GM18505 (cell line): ENCODE results near the gene RPRD1B.

Experiments
- ATAC-seq: cut with Tn5 transposase; IDR thresholded peaks from one replicate; pipeline ENCODE4 v1.9.1; 2021; ENCODE audit not compliant: unreplicated experiment
- POLR2A ChIP-seq: IDR thresholded peaks from 4 replicates; pipeline ENCODE4 v1.6.1; 2011; ENCODE audit warnings: borderline replicate concordance; ENCODE audit not compliant: insufficient read depth, insufficient read length; ENCODE audit errors: extremely low read depth

Gene RPRD1B

GRCh38 chr20:38033330-38034107 is at the start of gene RPRD1B, which contains the start of gene TTI1:
TSS of gene RPRD1B (plus strand) at chr20:38033746. CDS start at chr20:38033948, 202 bp downstream.
TSS of gene TTI1 (minus strand) at chr20:38033456. CDS start at chr20:38013816, 19,640 bp downstream.
- peak; percentile 75 for ATAC-seq
- peak; percentile 75 for TF ChIP-seq POLR2A

DNA sequence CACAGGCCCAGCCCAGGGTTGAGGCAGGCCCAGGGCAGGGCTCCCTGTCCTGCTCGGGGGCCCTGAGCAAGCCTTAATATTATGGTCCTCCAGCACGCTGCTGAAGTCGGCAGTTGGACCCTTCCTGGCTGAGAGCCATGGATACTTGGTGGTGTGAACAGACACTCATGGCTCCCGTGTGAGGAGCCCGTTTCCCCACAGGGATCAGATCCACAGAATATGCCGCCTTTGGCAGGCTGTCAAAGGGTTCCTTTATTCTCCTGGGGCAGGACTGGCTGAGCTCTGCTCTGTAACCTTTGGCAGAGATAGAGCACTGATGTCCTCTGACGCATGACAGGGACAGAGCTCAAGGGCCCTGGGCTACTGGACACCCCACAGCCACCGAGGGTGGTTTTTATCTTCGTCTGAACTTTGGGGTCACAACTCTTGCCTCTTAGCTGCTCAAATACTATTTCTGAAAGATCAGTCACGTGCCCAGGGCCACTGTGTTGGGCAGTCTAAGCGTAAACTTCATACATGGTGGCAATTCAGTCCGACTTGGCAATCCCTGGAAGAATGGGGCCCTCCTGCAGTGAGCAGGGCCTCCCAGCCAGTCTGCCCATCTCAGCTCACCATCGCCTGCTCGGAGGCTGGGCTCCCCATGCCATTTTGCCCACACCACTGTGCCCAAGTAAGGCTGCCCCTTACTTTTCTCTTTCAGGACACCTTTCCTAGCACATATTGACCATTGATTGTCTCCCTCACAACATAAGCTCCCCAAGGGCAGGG is 49.3 kb upstream of the RPRD1B start:
- no peak for ATAC-seq
- no peak for TF ChIP-seq POLR2A

DNA sequence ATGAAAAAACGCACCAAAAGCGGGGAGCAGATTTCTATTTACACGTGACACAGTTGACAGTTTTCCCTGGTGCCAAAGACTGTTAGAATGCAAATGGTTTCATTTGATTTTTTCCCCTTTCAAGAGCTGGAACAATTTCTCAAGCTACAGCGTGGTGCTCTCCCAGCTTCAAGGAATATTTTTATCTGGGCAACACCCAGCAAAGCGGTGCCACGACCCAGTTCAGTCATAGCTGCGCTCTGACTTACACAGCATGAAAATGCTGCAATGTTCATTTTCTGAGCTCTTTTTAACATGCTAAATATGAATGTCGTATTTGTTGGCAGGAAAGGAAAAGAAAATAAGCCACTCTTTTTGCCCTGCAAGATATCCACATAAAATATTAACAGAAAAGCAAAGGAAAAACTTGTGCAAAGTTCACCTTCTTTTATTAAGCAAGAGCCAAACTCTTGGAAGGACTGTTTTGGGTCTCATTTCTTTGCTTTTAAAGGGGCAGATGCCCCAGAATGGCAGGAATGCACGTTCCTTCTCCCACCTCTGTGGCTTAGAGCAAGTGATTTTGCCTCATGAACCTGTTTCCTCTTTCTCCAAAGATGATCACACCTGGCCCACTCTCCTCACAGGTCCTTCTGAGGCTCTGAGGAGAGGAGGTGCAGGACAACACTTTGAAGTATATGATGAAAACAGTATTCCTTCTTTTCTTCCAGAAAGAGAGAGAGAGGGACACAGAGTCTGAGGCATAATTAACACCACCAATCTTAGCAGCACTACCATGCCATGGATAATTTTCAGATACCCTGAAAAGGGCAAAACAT is 47.3 kb upstream of the RPRD1B start:
- TF ChIP-seq POLR2A = no peak
- no peak for ATAC-seq

DNA sequence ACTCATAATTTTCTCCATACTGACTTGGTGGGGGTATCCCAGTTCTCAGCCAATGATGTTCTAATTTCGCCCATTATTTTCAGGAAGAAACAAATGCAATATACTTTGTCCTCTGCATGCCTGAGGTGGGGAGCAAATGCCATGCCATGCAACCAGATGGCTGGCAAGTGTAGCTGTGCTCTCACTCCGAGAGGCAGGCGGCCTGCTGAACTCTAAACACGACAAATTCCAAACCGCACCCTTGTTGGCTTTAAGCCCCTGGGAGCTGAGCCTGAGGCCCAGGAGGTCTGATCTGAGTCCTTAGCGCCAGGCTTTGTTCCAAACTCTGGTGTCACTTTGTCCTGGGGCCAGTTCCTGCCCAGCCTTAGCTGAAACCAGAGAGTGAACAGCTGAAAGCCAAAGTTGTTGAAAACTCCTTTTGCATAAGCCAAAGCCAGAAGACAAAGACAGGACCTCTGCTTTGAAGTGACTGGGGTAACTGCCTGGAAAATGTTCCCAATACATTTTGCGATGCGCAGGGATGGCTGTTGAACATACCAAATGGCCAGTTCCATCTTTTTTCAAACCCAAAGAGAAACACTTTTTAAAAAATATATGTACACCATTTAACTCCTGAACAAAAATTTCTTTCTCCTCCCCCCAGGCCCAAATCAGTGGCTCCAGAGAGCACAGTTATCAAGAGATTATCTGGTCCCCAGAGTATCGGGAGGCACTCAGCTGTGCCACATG is 46.5 kb upstream of the RPRD1B start:
- TF ChIP-seq POLR2A = no peak
- ATAC-seq = no peak

- ATAC-seq = no peak
- no peak for TF ChIP-seq POLR2A
These were observed 45.8 kb upstream of the RPRD1B start for GRCh38 chr20:37987602-37988290.

- TF ChIP-seq POLR2A = no peak
- no peak for ATAC-seq
These were observed 45.1 kb upstream of the RPRD1B start for GRCh38 chr20:37988306-37988954.

- no peak for ATAC-seq
- TF ChIP-seq POLR2A = no peak
These were observed 43.8 kb upstream of the RPRD1B start for GRCh38 chr20:37989601-37990295.

- TF ChIP-seq POLR2A = no peak
- peak; percentile 91 for ATAC-seq
These were observed 42.9 kb upstream of the RPRD1B start for GRCh38 chr20:37990571-37991151.

DNA sequence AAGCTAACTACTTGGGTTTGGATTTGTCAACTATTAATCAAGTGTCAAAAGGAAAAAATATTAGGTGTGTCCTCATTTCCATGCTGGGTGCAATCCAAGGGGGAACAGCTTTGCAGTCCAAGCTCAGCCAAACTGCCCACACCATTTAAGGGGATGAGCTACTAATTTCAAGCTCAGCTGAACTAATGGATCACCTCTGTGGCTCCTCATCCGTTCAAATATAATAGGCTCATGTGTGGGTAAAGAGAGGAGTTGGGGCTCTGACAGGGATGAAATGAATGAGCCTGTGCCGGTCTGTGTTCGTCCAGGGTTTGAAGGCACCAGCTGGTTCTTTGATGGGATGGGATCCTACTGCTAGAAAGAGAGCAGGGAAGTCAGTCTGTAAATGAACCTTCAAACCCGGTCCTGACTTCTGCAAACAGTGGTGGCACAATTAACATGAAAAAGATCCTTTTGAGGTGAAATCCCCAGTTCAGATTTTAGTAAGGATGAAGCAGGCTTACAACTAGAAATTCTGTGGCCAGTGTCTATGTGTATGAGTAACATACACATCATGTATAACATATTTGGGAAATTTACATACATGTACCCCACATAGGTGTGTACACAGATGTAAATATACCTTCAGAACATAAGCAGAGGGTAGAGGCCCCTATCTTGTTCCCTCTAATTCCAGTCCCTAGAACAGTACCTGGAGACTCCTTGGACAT is 42.2 kb upstream of the RPRD1B start:
- ATAC-seq = no peak
- TF ChIP-seq POLR2A = no peak

DNA sequence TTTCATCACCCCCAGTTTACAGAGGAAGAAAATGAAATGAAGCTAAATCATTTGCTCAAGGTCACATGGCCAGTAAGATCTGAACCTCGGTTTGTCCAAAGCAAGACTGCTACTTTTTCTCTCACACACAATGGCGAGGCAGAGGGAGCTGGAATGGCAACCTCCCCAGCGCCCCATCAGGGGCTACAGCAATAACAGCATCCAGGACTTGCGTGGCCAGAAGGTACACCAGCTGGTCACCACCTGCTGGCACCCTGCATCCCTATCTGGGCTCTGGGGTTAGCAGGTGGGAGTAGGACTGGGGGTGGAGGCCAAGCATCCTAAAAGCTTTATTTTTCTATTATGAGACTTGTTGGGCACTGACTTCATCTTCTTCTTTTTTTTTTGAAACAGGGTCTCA is 41.6 kb upstream of the RPRD1B start:
- ATAC-seq = no peak
- no peak for TF ChIP-seq POLR2A
